ENCODE data around the gene SH2D5.

GRCh38 chr1:20708891-20709290 is 23.6 kb downstream of the SH2D5 start:
- TF ChIP-seq CTCF (conservative IDR thresholded peaks at IDR 0.05; ENCODE audit: low read length) (no peak), EZH2phosphoT487 (IDR thresholded peaks at IDR 0.05; ENCODE audit: borderline replicate concordance, low read depth, low read length) (no peak)

Data from OCI-LY7 (cell line).